GM12878 (cell line): ENCODE results near the gene ASNSD1. TPM values are rescaled to one million over a fixed set of nuclear protein-coding genes. Genes with fewer than 3 reads are reported as not detected.

Experiments
- ATAC-seq: fragments of 200-7000 bp; cut with Tn5 transposase; 3 replicates; pipeline ENCODE4 v1.9.1; 2020; ENCODE audit warnings: mild to moderate bottlenecking, moderate library complexity
- BruUV-seq: library from RNA; stranded (reverse); fragments of 400-500 nt; replicated peaks from 2 replicates; lab custom pipeline; 2021; lab: Mats Ljungman, UMichigan
- CTCF ChIA-PET: fragments of 300-600 bp; sonication (Branson Sonifier 250); formaldehyde crosslinking; extraction: SDS; loops from one replicate; lab custom pipeline; 2021; ENCODE audit warnings: inconsistent platforms; lab: Yijun Ruan, JAX
- POLR2A ChIA-PET: fragments of 350-600 bp; formaldehyde crosslinking; extraction: SDS; loops from one replicate; lab custom pipeline; 2021; ENCODE audit warnings: inconsistent platforms; lab: Charles Lee
- RAD21 ChIA-PET: fragments of 300-600 bp; sonication (Branson Sonifier 250); formaldehyde crosslinking; loops from one replicate; lab custom pipeline; 2023; ENCODE audit warnings: antibody characterized with exemption; ENCODE audit not compliant: unreplicated experiment; lab: Charles Lee
- SMC1A ChIA-PET: fragments of 300-600 bp; sonication (Branson Sonifier 250); formaldehyde crosslinking; loops from one replicate; lab custom pipeline; 2023; ENCODE audit not compliant: unreplicated experiment, uncharacterized antibody; lab: Charles Lee
- DNase-seq: peaks from one replicate; pipeline ENCODE4 v3.0.0-alpha.2; 2011; ENCODE audit warnings: low read depth, low spot score
- FAIRE-seq: peaks from 3 replicates; lab custom pipeline; 2011; peaks lifted over from hg19 to GRCh38; lab: Jason Lieb, UNC
- H2AFZ ChIP-seq: 2 replicates; pipeline ENCODE4 v1.6.0; 2011; ENCODE audit warnings: low read depth, low read length, control low read depth; ENCODE audit not compliant: control insufficient read depth
- H3K27ac ChIP-seq: 2 replicates; pipeline ENCODE4 v1.5.1; 2011; ENCODE audit warnings: control low read depth; ENCODE audit not compliant: control insufficient read depth, insufficient read depth
- H3K27me3 ChIP-seq, 2 experiments: replicated peaks in 1 of 2; 2 replicates each; pipeline versions ENCODE4 v1.6.0 to v1.6.1; 2011; ENCODE audit warnings: low read length in 1 of 2; ENCODE audit not compliant: control insufficient read depth in 2 of 2, insufficient read depth in 2 of 2
- H3K36me3 ChIP-seq, 2 experiments: 2 replicates each; pipeline ENCODE4 v1.5.1; 2011; ENCODE audit warnings: low read length in 1 of 2; ENCODE audit not compliant: control insufficient read depth in 2 of 2, insufficient read depth in 2 of 2
- H3K4me1 ChIP-seq: 2 replicates; pipeline ENCODE4 v1.6.1; 2011; ENCODE audit warnings: mild to moderate bottlenecking, low read length, moderate library complexity, mixed read lengths; ENCODE audit not compliant: control insufficient read depth, insufficient read depth
- H3K4me2 ChIP-seq: 2 replicates; pipeline ENCODE4 v1.6.0; 2011; ENCODE audit warnings: control low read depth; ENCODE audit not compliant: control insufficient read depth, insufficient read depth
- H3K4me3 ChIP-seq: fragments of 200-600 bp; sonication (generic); 2 replicates; pipeline ENCODE4 v1.5.1; 2016
- H3K79me2 ChIP-seq: 2 replicates; pipeline ENCODE4 v1.6.0; 2011; ENCODE audit warnings: low read length; ENCODE audit not compliant: control insufficient read depth, insufficient read depth
- H3K9ac ChIP-seq: 2 replicates; pipeline ENCODE4 v1.8.0; 2011; ENCODE audit warnings: low read length, control low read depth, mixed read lengths; ENCODE audit not compliant: control insufficient read depth, insufficient read depth
- H3K9me3 ChIP-seq: replicated peaks from 3 replicates; pipeline ENCODE4 v1.5.1; 2011; ENCODE audit warnings: mild to moderate bottlenecking, low read length; ENCODE audit not compliant: control insufficient read depth, insufficient read depth
- H4K20me1 ChIP-seq: 2 replicates; pipeline ENCODE4 v1.6.0; 2011; ENCODE audit not compliant: control insufficient read depth, insufficient read depth
- ZNF687 ChIP-seq: fragments of 450-650 bp; IDR thresholded peaks from 2 replicates; pipeline ENCODE4 v1.6.1; 2017; ENCODE audit warnings: mild to moderate bottlenecking, moderate library complexity
- WGBS: methylation state at CpG from one replicate; pipeline ENCODE4 v1.1.6; 2016; ENCODE audit warnings: low lambda C conversion rate; ENCODE audit not compliant: insufficient replicate concordance, insufficient coverage; ENCODE audit errors: missing lambda C conversion rate; 5-methylcytosine and 5-hydroxymethylcytosine counted together
- in situ Hi-C: fragments of 300-500 bp; cut with MboI; formaldehyde crosslinking; loops from 9 replicates; pipeline ENCODE4 v1.14.3; 2018; ENCODE audit warnings: mixed read lengths
- intact Hi-C: fragments of 100-400 bp; cut with micrococcal nuclease; formaldehyde crosslinking; loops from one replicate; pipeline ENCODE4 v1.14.2; 2022; ENCODE audit not compliant: unreplicated experiment
- polyA plus RNA-seq, 11 experiments: library from polyadenylated mRNA; depleted of rRNA in 4 of 11; unstranded in 6 of 11; stranded (reverse) in 5 of 11; fragments of >200 nt; fragmentation: Nextera tagmentation in 4 of 11; fragmentation: Illumina TruSeq in 1 of 11; extraction: Ambion mirVana in 4 of 11; extraction: Trizol in 1 of 11; gene quantifications; 1 replicate in 1 of 11; 2 replicates in 10 of 11; pipeline versions ENCODE4 v1.2.1 to v1.2.3, GENCODE V29; 2011 to 2016; ENCODE audit warnings: inconsistent platforms in 2 of 11, missing spikeins in 2 of 11, low read depth in 1 of 11
- total RNA-seq, 4 experiments: library from RNA; depleted of rRNA in 3 of 4; stranded (reverse); fragments of >200 nt in 3 of 4; fragmentation: Illumina TruSeq in 1 of 4; extraction: Trizol in 1 of 4; gene quantifications; 2 replicates each; pipeline versions ENCODE4 v1.2.1 to v1.2.3, GENCODE V29; 2013 to 2021

The ASNSD1 gene
- total and polyA plus RNA-seq, 10 of the 15 experiments (the other 5 are each of a cell fraction or from before 2014, with no cell fraction given) = 39.1 to 89.8 (median 72.1) TPM

GRCh38 chr2:189684811-189685210, 23.6 kb downstream of the ASNSD1 start:
- Histone ChIP-seq H3K9me3 (no peaks in the 10 kb centered on the region), H3K36me3 (no peaks in the 10 kb centered on the region), H3K79me2 (no peaks in the 10 kb centered on the region), H3K4me2 (no peak overlapping the region), H2AFZ (no peak overlapping the region), H3K4me3 (no peak overlapping the region), H3K27ac (no peak overlapping the region), H3K9ac (no peak overlapping the region), H3K4me1 (peaks cover 5% of the 10 kb centered on the region; the same call in 1 of the 2 replicates), H4K20me1 (no peaks in the 10 kb centered on the region), H3K27me3 (no peaks in the 10 kb centered on the region)
- no TSS peak for BruUV-seq
- ATAC-seq (no peak), FAIRE-seq (no peak), DNase-seq (no peak)
- 100% methylated on average over 1 of the region's 1 CpG for WGBS
- CTCF ChIA-PET = interaction anchor here (0.8 to 6.0 kb wide), 5 partner anchors 9 to 18 kb away, joined by 3 to 45 read pairs (median 4); partner anchors contain the start of gene ANKAR
- POLR2A ChIA-PET = interaction anchor here (0.7 to 1.1 kb wide), 3 partner anchors 9 to 131 kb away, joined by 3 to 6 read pairs (median 5); no protein-coding TSS in a partner anchor
- no peak for TF ChIP-seq ZNF687
- intact Hi-C loops (no loop called here), in situ Hi-C loops (no loop called here)
- RAD21 ChIA-PET = interaction anchor here (0.7 to 1.3 kb wide), 2 partner anchors 12 to 1615 kb away, joined by 3 to 5 read pairs; no protein-coding TSS in a partner anchor
- SMC1A ChIA-PET = interaction anchor here (0.6 to 1.9 kb wide), 5 partner anchors 11 to 106 kb away, joined by 3 to 7 read pairs (median 3); partner anchors contain the start of gene ANKAR
